ENCODE results near the gene LRP5.

The LRP5 gene

GRCh38 chr11:68411501-68411991, 99.2 kb downstream of the LRP5 start:
- Histone ChIP-seq H3K36me3 (ENCODE audit: control insufficient read depth, insufficient read depth, low read length) (peaks cover 12% of the 10 kb centered on the region), H2BK120ac (ENCODE audit: low read depth, low read length) (no peak overlapping the region), H3K4ac (ENCODE audit: low read depth, low read length) (no peak overlapping the region), H4K8ac (ENCODE audit: low read depth, low read length) (no peak overlapping the region), H2BK15ac (replicated peaks; ENCODE audit: low read depth) (no peak overlapping the region), H3K4me2 (ENCODE audit: low read length) (no peak overlapping the region), H2AK5ac (ENCODE audit: low read length) (no peak overlapping the region), H3K79me1 (ENCODE audit: low read length) (no peaks in the 10 kb centered on the region), H2BK5ac (ENCODE audit: low read length) (no peak overlapping the region), H4K5ac (ENCODE audit: low read length) (no peak overlapping the region), H3K18ac (ENCODE audit: low read length) (no peak overlapping the region), H3K27ac (ENCODE audit: low read depth, low read length) (no peak overlapping the region), H3K4me3 (ENCODE audit: low read length) (no peak overlapping the region), H3K9ac (ENCODE audit: low read length) (no peak overlapping the region), H3K27me3 (ENCODE audit: insufficient read depth, low read length, poor library complexity) (no peaks in the 10 kb centered on the region), H3K23ac (ENCODE audit: low read length) (no peak overlapping the region), H3K79me2 (ENCODE audit: control insufficient read depth, insufficient read depth, low read length) (no peaks in the 10 kb centered on the region), H3K56ac (ENCODE audit: low read length) (no peak overlapping the region), H3K4me1 (ENCODE audit: control insufficient read depth, low read depth, low read length) (no peaks in the 10 kb centered on the region)
- WGBS (ENCODE audit: extremely low coverage, insufficient coverage, low lambda C conversion rate), result no CpG with 5 or more reads among the region's 17 CpGs
- DNase-seq, result no peak

- H3K4me2 ChIP-seq (ENCODE audit: low read length), result no peak overlapping the region
- DNase-seq, result no peak
- H3K9ac ChIP-seq (ENCODE audit: low read length), result no peak overlapping the region
- no peaks in the 10 kb centered on the region for H3K79me2 ChIP-seq (ENCODE audit: control insufficient read depth, insufficient read depth, low read length)
- H3K18ac ChIP-seq (ENCODE audit: low read length), result no peak overlapping the region
- H3K79me1 ChIP-seq (ENCODE audit: low read length), result no peaks in the 10 kb centered on the region
- no peaks in the 10 kb centered on the region for H3K4me1 ChIP-seq (ENCODE audit: control insufficient read depth, low read depth, low read length)
- H3K4ac ChIP-seq (ENCODE audit: low read depth, low read length), result no peak overlapping the region
- no peak overlapping the region for H3K4me3 ChIP-seq (ENCODE audit: low read length)
- H3K36me3 ChIP-seq (ENCODE audit: control insufficient read depth, insufficient read depth, low read length), result peaks cover 12% of the 10 kb centered on the region
- WGBS (ENCODE audit: extremely low coverage, insufficient coverage, low lambda C conversion rate), result no CpG with 5 or more reads among the region's 24 CpGs
- no peak overlapping the region for H4K8ac ChIP-seq (ENCODE audit: low read depth, low read length)
- H2AK5ac ChIP-seq (ENCODE audit: low read length), result no peak overlapping the region
- H2BK15ac ChIP-seq (replicated peaks; ENCODE audit: low read depth), result no peak overlapping the region
- H4K5ac ChIP-seq (ENCODE audit: low read length), result no peak overlapping the region
- H3K27me3 ChIP-seq (ENCODE audit: insufficient read depth, low read length, poor library complexity), result no peaks in the 10 kb centered on the region
- H3K23ac ChIP-seq (ENCODE audit: low read length), result no peak overlapping the region
- no peak overlapping the region for H3K56ac ChIP-seq (ENCODE audit: low read length)
- no peak overlapping the region for H2BK120ac ChIP-seq (ENCODE audit: low read depth, low read length)
- no peak overlapping the region for H2BK5ac ChIP-seq (ENCODE audit: low read length)
- H3K27ac ChIP-seq (ENCODE audit: low read depth, low read length), result no peak overlapping the region
Observed at GRCh38 chr11:68412593-68413475, 100.4 kb downstream of the LRP5 start.

GRCh38 chr11:68413591-68413999, 101.2 kb downstream of the LRP5 start:
- H2AK5ac ChIP-seq (ENCODE audit: low read length), result no peak overlapping the region
- H2BK15ac ChIP-seq (replicated peaks; ENCODE audit: low read depth), result no peak overlapping the region
- H3K4me2 ChIP-seq (ENCODE audit: low read length), result no peak overlapping the region
- no peak overlapping the region for H3K4ac ChIP-seq (ENCODE audit: low read depth, low read length)
- H4K8ac ChIP-seq (ENCODE audit: low read depth, low read length), result no peak overlapping the region
- H3K18ac ChIP-seq (ENCODE audit: low read length), result no peak overlapping the region
- H3K27me3 ChIP-seq (ENCODE audit: insufficient read depth, low read length, poor library complexity), result no peaks in the 10 kb centered on the region
- H3K56ac ChIP-seq (ENCODE audit: low read length), result no peak overlapping the region
- peaks cover 12% of the 10 kb centered on the region for H3K36me3 ChIP-seq (ENCODE audit: control insufficient read depth, insufficient read depth, low read length)
- H3K23ac ChIP-seq (ENCODE audit: low read length), result no peak overlapping the region
- no peaks in the 10 kb centered on the region for H3K79me2 ChIP-seq (ENCODE audit: control insufficient read depth, insufficient read depth, low read length)
- no peaks in the 10 kb centered on the region for H3K4me1 ChIP-seq (ENCODE audit: control insufficient read depth, low read depth, low read length)
- H2BK5ac ChIP-seq (ENCODE audit: low read length), result no peak overlapping the region
- no peak overlapping the region for H4K5ac ChIP-seq (ENCODE audit: low read length)
- H3K9ac ChIP-seq (ENCODE audit: low read length), result no peak overlapping the region
- no peaks in the 10 kb centered on the region for H3K79me1 ChIP-seq (ENCODE audit: low read length)
- DNase-seq, result no peak
- no peak overlapping the region for H2BK120ac ChIP-seq (ENCODE audit: low read depth, low read length)
- no CpG with 5 or more reads among the region's 27 CpGs for WGBS (ENCODE audit: extremely low coverage, insufficient coverage, low lambda C conversion rate)
- no peak overlapping the region for H3K4me3 ChIP-seq (ENCODE audit: low read length)
- H3K27ac ChIP-seq (ENCODE audit: low read depth, low read length), result no peak overlapping the region

- no peak overlapping the region for H2BK15ac ChIP-seq (replicated peaks; ENCODE audit: low read depth)
- no peaks in the 10 kb centered on the region for H3K4me1 ChIP-seq (ENCODE audit: control insufficient read depth, low read depth, low read length)
- H3K23ac ChIP-seq (ENCODE audit: low read length), result no peak overlapping the region
- peaks cover 12% of the 10 kb centered on the region for H3K36me3 ChIP-seq (ENCODE audit: control insufficient read depth, insufficient read depth, low read length)
- H4K5ac ChIP-seq (ENCODE audit: low read length), result no peak overlapping the region
- no peaks in the 10 kb centered on the region for H3K79me1 ChIP-seq (ENCODE audit: low read length)
- no peak overlapping the region for H3K4me2 ChIP-seq (ENCODE audit: low read length)
- H4K8ac ChIP-seq (ENCODE audit: low read depth, low read length), result no peak overlapping the region
- no peak overlapping the region for H2AK5ac ChIP-seq (ENCODE audit: low read length)
- no peak overlapping the region for H3K56ac ChIP-seq (ENCODE audit: low read length)
- H3K9ac ChIP-seq (ENCODE audit: low read length), result no peak overlapping the region
- WGBS (ENCODE audit: extremely low coverage, insufficient coverage, low lambda C conversion rate), result no CpG with 5 or more reads among the region's 19 CpGs
- no peak overlapping the region for H3K4me3 ChIP-seq (ENCODE audit: low read length)
- no peak for DNase-seq
- H2BK120ac ChIP-seq (ENCODE audit: low read depth, low read length), result no peak overlapping the region
- H3K4ac ChIP-seq (ENCODE audit: low read depth, low read length), result no peak overlapping the region
- no peak overlapping the region for H3K18ac ChIP-seq (ENCODE audit: low read length)
- H3K27ac ChIP-seq (ENCODE audit: low read depth, low read length), result no peak overlapping the region
- no peaks in the 10 kb centered on the region for H3K79me2 ChIP-seq (ENCODE audit: control insufficient read depth, insufficient read depth, low read length)
- no peaks in the 10 kb centered on the region for H3K27me3 ChIP-seq (ENCODE audit: insufficient read depth, low read length, poor library complexity)
- H2BK5ac ChIP-seq (ENCODE audit: low read length), result no peak overlapping the region
Observed at GRCh38 chr11:68414496-68415221, 102.3 kb downstream of the LRP5 start.

GRCh38 chr11:68416070-68416578, 103.7 kb downstream of the LRP5 start:
- Histone ChIP-seq H2BK15ac (replicated peaks; ENCODE audit: low read depth) (no peak overlapping the region), H2AK5ac (ENCODE audit: low read length) (no peak overlapping the region), H3K4me3 (ENCODE audit: low read length) (no peak overlapping the region), H3K4me2 (ENCODE audit: low read length) (no peak overlapping the region), H3K79me2 (ENCODE audit: control insufficient read depth, insufficient read depth, low read length) (no peaks in the 10 kb centered on the region), H2BK5ac (ENCODE audit: low read length) (no peak overlapping the region), H3K18ac (ENCODE audit: low read length) (no peak overlapping the region), H3K27ac (ENCODE audit: low read depth, low read length) (no peak overlapping the region), H3K79me1 (ENCODE audit: low read length) (no peaks in the 10 kb centered on the region), H2BK120ac (ENCODE audit: low read depth, low read length) (no peak overlapping the region), H3K36me3 (ENCODE audit: control insufficient read depth, insufficient read depth, low read length) (peaks cover 9% of the 10 kb centered on the region), H3K4me1 (ENCODE audit: control insufficient read depth, low read depth, low read length) (no peaks in the 10 kb centered on the region), H4K8ac (ENCODE audit: low read depth, low read length) (no peak overlapping the region), H3K56ac (ENCODE audit: low read length) (no peak overlapping the region), H4K5ac (ENCODE audit: low read length) (no peak overlapping the region), H3K4ac (ENCODE audit: low read depth, low read length) (no peak overlapping the region), H3K27me3 (ENCODE audit: insufficient read depth, low read length, poor library complexity) (no peaks in the 10 kb centered on the region), H3K23ac (ENCODE audit: low read length) (no peak overlapping the region), H3K9ac (ENCODE audit: low read length) (no peak overlapping the region)
- DNase-seq, result no peak
- WGBS (ENCODE audit: extremely low coverage, insufficient coverage, low lambda C conversion rate), result no CpG with 5 or more reads among the region's 22 CpGs
